Measurements from ENCODE around the gene HS3ST3A1. TPM values are rescaled to one million over a fixed set of nuclear protein-coding genes. Genes with fewer than 3 reads are reported as not detected.

Gene HS3ST3A1
- total RNA-seq, 1 donor from 2014 or later = not detected

DNA sequence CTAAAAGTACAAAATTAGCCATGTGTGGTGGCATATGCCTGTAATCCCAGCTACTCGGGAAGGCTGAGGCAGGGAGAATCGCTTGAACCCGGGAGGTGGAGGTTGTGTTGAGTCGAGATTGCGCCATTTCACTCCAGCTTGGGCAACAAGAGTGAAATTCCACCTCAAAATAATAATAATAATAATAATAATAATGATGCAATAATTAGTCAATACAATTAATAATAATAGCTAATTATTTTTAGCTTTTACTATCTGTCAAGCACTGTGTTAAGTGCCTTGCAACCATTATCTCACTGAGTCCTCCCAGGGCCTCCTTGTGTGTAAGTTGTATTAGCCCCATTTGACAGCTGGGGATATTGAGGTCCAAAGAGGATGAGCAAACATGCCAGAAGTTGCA, 14.3 kb upstream of the HS3ST3A1 start:
- TF ChIP-seq CTCF (IDR thresholded peaks at IDR 0.05) = no peak
- CTCF ChIA-PET = no interaction called here
- ATAC-seq (ENCODE audit: low read depth) (no peak), DNase-seq (no peak)
- no peaks in the 10 kb centered on the region for H3K9me3 Mint-ChIP-seq
- intact Hi-C loops (cut with micrococcal nuclease) = no loop called here
- POLR2A ChIA-PET = no interaction called here
- H3K27ac Mint-ChIP-seq = no peak overlapping the region
- H3K36me3 Mint-ChIP-seq (ENCODE audit: low read depth) = no peaks in the 10 kb centered on the region
- H3K27me3 Mint-ChIP-seq = peaks cover 21% of the 10 kb centered on the region
- no peaks in the 10 kb centered on the region for H3K4me1 Mint-ChIP-seq
- no peak overlapping the region for H3K4me3 Mint-ChIP-seq

GRCh38 chr17:13609941-13610340, 8.2 kb upstream of the HS3ST3A1 start:
- POLR2A ChIA-PET = no interaction called here
- Mint-ChIP-seq H3K27ac (no peak overlapping the region), H3K36me3 (ENCODE audit: low read depth) (no peaks in the 10 kb centered on the region), H3K4me3 (no peak overlapping the region), H3K9me3 (no peaks in the 10 kb centered on the region), H3K27me3 (peaks cover 10% of the 10 kb centered on the region), H3K4me1 (no peaks in the 10 kb centered on the region)
- no peak for TF ChIP-seq CTCF (IDR thresholded peaks at IDR 0.05)
- CTCF ChIA-PET = no interaction called here
- DNase-seq = no peak
- intact Hi-C loops (cut with micrococcal nuclease) = no loop called here
- no peak for ATAC-seq (ENCODE audit: low read depth)

DNA sequence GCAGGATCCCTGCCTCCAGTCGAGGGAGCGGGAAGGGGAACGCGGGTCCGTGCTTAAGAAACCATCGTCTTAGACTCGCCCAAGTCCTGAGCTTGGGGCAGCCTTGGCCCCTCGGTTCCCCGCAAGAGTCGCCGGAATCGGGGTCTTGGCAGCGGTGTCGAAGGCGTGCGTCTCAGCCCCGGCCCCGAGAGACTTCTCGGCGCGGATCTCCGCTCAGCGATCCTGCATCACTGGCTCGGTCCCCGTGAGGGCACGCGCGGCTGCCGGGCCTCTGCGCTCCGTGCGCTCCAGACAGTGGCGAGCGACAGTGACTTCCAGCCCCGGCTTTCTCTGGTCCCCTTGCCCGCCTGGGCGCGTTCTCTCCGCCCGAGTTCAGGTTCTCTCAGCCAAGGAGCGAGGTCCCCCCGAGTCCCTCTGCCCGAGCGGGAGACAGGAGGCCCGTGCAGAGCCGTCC, 380 bp downstream of the HS3ST3A1 start:
- no peaks in the 10 kb centered on the region for H3K9me3 Mint-ChIP-seq
- no peaks in the 10 kb centered on the region for H3K36me3 Mint-ChIP-seq (ENCODE audit: low read depth)
- ChIA-PET POLR2A (no interaction called here), CTCF (no interaction called here)
- H3K27me3 Mint-ChIP-seq = peaks cover 55% of the 10 kb centered on the region
- DNase-seq (no peak), ATAC-seq (ENCODE audit: low read depth) (no peak)
- H3K4me1 Mint-ChIP-seq = peaks cover 9% of the 10 kb centered on the region
- peak overlapping the region; percentile 32 for H3K4me3 Mint-ChIP-seq
- H3K27ac Mint-ChIP-seq = no peak overlapping the region
- no peak for TF ChIP-seq CTCF (IDR thresholded peaks at IDR 0.05)
- intact Hi-C loops (cut with micrococcal nuclease) = no loop called here

- CTCF ChIA-PET = no interaction called here
- intact Hi-C loops (cut with micrococcal nuclease) = no loop called here
- no peak for DNase-seq
Observed at GRCh38 chr17:13600475-13601321, 1.0 kb downstream of the HS3ST3A1 start.

More at GRCh38 chr17:13600475-13601321, 1.0 kb downstream of the HS3ST3A1 start:
- no peaks in the 10 kb centered on the region for H3K36me3 Mint-ChIP-seq (ENCODE audit: low read depth)
- no peaks in the 10 kb centered on the region for H3K9me3 Mint-ChIP-seq
- POLR2A ChIA-PET = no interaction called here
- peaks cover 9% of the 10 kb centered on the region for H3K4me1 Mint-ChIP-seq
- H3K4me3 Mint-ChIP-seq = no peak overlapping the region
- no peak overlapping the region for H3K27ac Mint-ChIP-seq
- TF ChIP-seq CTCF (IDR thresholded peaks at IDR 0.05) = no peak
- no peak for ATAC-seq (ENCODE audit: low read depth)
- peaks cover 53% of the 10 kb centered on the region for H3K27me3 Mint-ChIP-seq

All from activated B cell treated with CpG ODN at 0.5 μM for 24 hours (primary cell).